Thoracic aorta (tissue), 2 donors: ENCODE results near the gene MTFR1L. TPM values are rescaled to one million over a fixed set of nuclear protein-coding genes. Genes with fewer than 3 reads are reported as not detected.

Experiments
- ATAC-seq: fragments of 150-250 bp; one replicate; pipeline ENCODE4 v1.8.0; 2017; ENCODE audit warnings: low read depth; ENCODE audit not compliant: insufficient number of reproducible peaks, low FRiP score
- DNase-seq: peaks from one replicate; pipeline ENCODE4 v3.0.0-alpha.2; 2020; ENCODE audit warnings: low spot score
- H3K27ac ChIP-seq, 2 donors: fragments of 200-600 bp; sonication (generic); 1 replicate in 1 of 2; 2 replicates in 1 of 2; pipeline ENCODE4 v1.5.1; 2016; ENCODE audit warnings: mild to moderate bottlenecking in 2 of 2, moderate library complexity in 2 of 2
- H3K27me3 ChIP-seq: fragments of 200-600 bp; sonication (generic); replicated peaks from 2 replicates; pipeline ENCODE4 v1.6.0; 2016; ENCODE audit warnings: mild to moderate bottlenecking; ENCODE audit not compliant: insufficient read depth
- H3K36me3 ChIP-seq: fragments of 200-600 bp; sonication (generic); one replicate; pipeline ENCODE4 v1.5.1; 2016
- H3K4me1 ChIP-seq, 2 donors: fragments of 200-600 bp; sonication (generic); 1 replicate in 1 of 2; 2 replicates in 1 of 2; pipeline versions ENCODE4 v1.5.1 to v1.6.0; 2016; ENCODE audit warnings: low read depth in 2 of 2, mild to moderate bottlenecking in 1 of 2; ENCODE audit not compliant: control insufficient read depth in 1 of 2
- H3K4me3 ChIP-seq: fragments of 200-600 bp; sonication (generic); 2 replicates; pipeline ENCODE4 v1.5.1; 2016; ENCODE audit warnings: mild to moderate bottlenecking
- H3K9me3 ChIP-seq: fragments of 200-600 bp; sonication (generic); 2 replicates; pipeline ENCODE4 v1.5.1; 2016
- total RNA-seq, 2 donors: library from RNA; depleted of rRNA; stranded (reverse); fragments of >200 nt; gene quantifications; one replicate each; pipeline versions ENCODE4 v1.1.0 to v1.2.3, GENCODE V29; 2016
- TF ChIP-seq, protein P1 (sequence below): fragments of 200-600 bp; sonication (generic); IDR thresholded peaks from one replicate; pipeline ENCODE4 v1.5.1; 2019; ENCODE audit warnings: antibody characterized with exemption

MTFR1L gene
- total RNA-seq: 10 to 100 TPM; 63.4 to 81.9 TPM

GRCh38 chr1:25819491-25820246 lies at the start of gene MTFR1L:
TSS of gene MTFR1L (plus strand) at chr1:25819954. CDS start at chr1:25823105, 3,151 bp downstream.
- H3K4me3 ChIP-seq: peak within 1 kb of the TSS; percentile 94
- no peaks in the 10 kb centered on the region for H3K27me3 ChIP-seq
- H3K9me3 ChIP-seq: no peaks in the 10 kb centered on the region
- peaks cover 19 to 38% of the 10 kb centered on the region in 2 donors for H3K4me1 ChIP-seq
- TF ChIP-seq, protein P1, sequence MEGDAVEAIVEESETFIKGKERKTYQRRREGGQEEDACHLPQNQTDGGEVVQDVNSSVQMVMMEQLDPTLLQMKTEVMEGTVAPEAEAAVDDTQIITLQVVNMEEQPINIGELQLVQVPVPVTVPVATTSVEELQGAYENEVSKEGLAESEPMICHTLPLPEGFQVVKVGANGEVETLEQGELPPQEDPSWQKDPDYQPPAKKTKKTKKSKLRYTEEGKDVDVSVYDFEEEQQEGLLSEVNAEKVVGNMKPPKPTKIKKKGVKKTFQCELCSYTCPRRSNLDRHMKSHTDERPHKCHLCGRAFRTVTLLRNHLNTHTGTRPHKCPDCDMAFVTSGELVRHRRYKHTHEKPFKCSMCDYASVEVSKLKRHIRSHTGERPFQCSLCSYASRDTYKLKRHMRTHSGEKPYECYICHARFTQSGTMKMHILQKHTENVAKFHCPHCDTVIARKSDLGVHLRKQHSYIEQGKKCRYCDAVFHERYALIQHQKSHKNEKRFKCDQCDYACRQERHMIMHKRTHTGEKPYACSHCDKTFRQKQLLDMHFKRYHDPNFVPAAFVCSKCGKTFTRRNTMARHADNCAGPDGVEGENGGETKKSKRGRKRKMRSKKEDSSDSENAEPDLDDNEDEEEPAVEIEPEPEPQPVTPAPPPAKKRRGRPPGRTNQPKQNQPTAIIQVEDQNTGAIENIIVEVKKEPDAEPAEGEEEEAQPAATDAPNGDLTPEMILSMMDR: no peak
- ATAC-seq: peak; percentile 72
- peak within 1 kb of the TSS; percentile 84 to 89 for H3K27ac ChIP-seq
- peaks cover 13% of the 10 kb centered on the region for H3K36me3 ChIP-seq
- DNase-seq: no peak

DNA sequence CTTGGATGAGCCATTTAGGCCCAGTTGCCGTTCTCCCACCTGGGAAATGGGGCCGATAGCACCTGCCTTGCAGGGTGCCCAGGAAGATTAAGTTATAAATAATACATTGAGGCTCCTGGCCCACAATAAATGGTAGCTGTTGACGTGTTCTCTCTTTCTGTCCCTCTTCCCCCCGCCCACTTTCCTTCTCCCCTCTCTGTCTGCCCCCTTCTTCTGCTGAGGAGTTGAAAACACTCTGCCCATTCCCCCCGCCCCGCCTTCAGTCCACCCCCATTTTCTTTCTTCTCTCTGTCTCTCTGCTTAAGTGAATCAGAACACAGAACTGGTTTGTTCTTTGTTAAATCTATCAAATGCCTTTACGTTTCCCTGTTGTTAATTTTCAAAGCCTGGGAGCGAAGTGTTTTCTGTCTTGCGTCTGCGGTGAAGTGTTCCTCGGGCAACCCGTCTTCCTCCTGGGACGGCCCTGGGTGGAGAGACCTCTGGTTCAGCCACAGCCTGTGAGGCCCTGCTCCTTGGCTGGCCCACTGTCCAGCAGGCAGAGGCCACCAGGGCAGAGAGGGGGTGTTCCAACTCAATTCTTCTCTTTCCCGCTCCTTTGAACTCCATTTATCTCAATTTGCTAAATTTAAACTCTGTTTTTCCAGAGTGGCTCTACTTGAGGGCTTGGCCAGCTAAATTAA lies 49.1 kb upstream of the MTFR1L start:
- Histone ChIP-seq H3K9me3 (no peaks in the 10 kb centered on the region), H3K27ac (no peak overlapping the region), H3K27me3 (no peaks in the 10 kb centered on the region), H3K4me1 (peaks cover 9 to 22% of the 10 kb centered on the region in 2 donors), H3K36me3 (peaks cover 10% of the 10 kb centered on the region), H3K4me3 (no peak overlapping the region)
- TF ChIP-seq, protein P1: no peak
- DNase-seq (no peak), ATAC-seq (no peak)

GRCh38 chr1:25771221-25772114 lies 48.3 kb upstream of the MTFR1L start:
- Histone ChIP-seq H3K4me3 (no peak overlapping the region), H3K27ac (no peak overlapping the region), H3K9me3 (no peaks in the 10 kb centered on the region), H3K27me3 (no peaks in the 10 kb centered on the region), H3K36me3 (peaks cover 12% of the 10 kb centered on the region), H3K4me1 (peaks cover 1 to 15% of the 10 kb centered on the region in 2 donors)
- ATAC-seq (no peak), DNase-seq (no peak)
- TF ChIP-seq, protein P1: no peak

GRCh38 chr1:25772164-25772563 lies 47.6 kb upstream of the MTFR1L start:
- TF ChIP-seq, protein P1: no peak
- DNase-seq (no peak), ATAC-seq (no peak)
- peaks cover 0 to 10% of the 10 kb centered on the region in 2 donors for H3K4me1 ChIP-seq
- H3K27ac ChIP-seq: no peak overlapping the region
- no peaks in the 10 kb centered on the region for H3K27me3 ChIP-seq
- peaks cover 12% of the 10 kb centered on the region for H3K36me3 ChIP-seq
- H3K4me3 ChIP-seq: no peak overlapping the region
- H3K9me3 ChIP-seq: no peaks in the 10 kb centered on the region
